ENCODE results near the gene CCSER1. TPM values are rescaled to one million over a fixed set of nuclear protein-coding genes. Genes with fewer than 3 reads are reported as not detected.

CCSER1 gene
- polyA plus RNA-seq, 1 donor from 2014 or later: 20.8 TPM

- TF ChIP-seq EZH2 (IDR thresholded peaks at IDR 0.05; ENCODE audit: borderline replicate concordance, insufficient read depth, low read length, poor library complexity, severe bottlenecking): no peak
- no peak for TF ChIP-seq EP300 (conservative IDR thresholded peaks at IDR 0.05; ENCODE audit: poor library complexity, severe bottlenecking)
- TF ChIP-seq RAD21 (conservative IDR thresholded peaks at IDR 0.05): no peak
- TF ChIP-seq MXI1 (conservative IDR thresholded peaks at IDR 0.05; ENCODE audit: poor library complexity, severe bottlenecking): no peak
- no peak for TF ChIP-seq SMC3 (conservative IDR thresholded peaks at IDR 0.05; ENCODE audit: poor library complexity)
- TF ChIP-seq REST (IDR thresholded peaks at IDR 0.05; ENCODE audit: borderline replicate concordance): no peak
- no peak for TF ChIP-seq POLR2AphosphoS5 (IDR thresholded peaks at IDR 0.05)
- no peak for TF ChIP-seq TAF1 (IDR thresholded peaks at IDR 0.05; ENCODE audit: low read depth)
- TF ChIP-seq CTCF (IDR thresholded peaks at IDR 0.05; ENCODE audit: poor library complexity, severe bottlenecking): no peak
- no peak overlapping the region for H2AFZ ChIP-seq (ENCODE audit: low read depth, low read length)
- H3F3A ChIP-seq (ENCODE audit: insufficient read depth, low read length, poor library complexity, severe bottlenecking): no peaks in the 10 kb centered on the region
- no peaks in the 10 kb centered on the region for H3K36me3 ChIP-seq (ENCODE audit: insufficient read depth, low read length)
- no peak overlapping the region for H3K4me3 ChIP-seq (ENCODE audit: low read length)
- H3K9me2 ChIP-seq (ENCODE audit: insufficient read depth, low read length): no peaks in the 10 kb centered on the region
- H3K27ac ChIP-seq (ENCODE audit: low read length): no peak overlapping the region
- H4K20me1 ChIP-seq (ENCODE audit: insufficient read depth): no peaks in the 10 kb centered on the region
- no peaks in the 10 kb centered on the region for H3K79me2 ChIP-seq (replicated peaks; ENCODE audit: insufficient read depth, low read length)
- H3K9ac ChIP-seq (ENCODE audit: low read length): no peak overlapping the region
- H3K4me2 ChIP-seq (ENCODE audit: low read length): no peak overlapping the region
- no peaks in the 10 kb centered on the region for H3K9me3 ChIP-seq (ENCODE audit: low read length)
- H3K27me3 ChIP-seq (ENCODE audit: insufficient read depth, low read depth, low read length): no peaks in the 10 kb centered on the region
Measured at GRCh38 chr4:90187148-90187884, 60.1 kb downstream of the CCSER1 start.

GRCh38 chr4:90189178-90189577 is 62.0 kb downstream of the CCSER1 start:
- Histone ChIP-seq H3K36me3 (ENCODE audit: insufficient read depth, low read length) (no peaks in the 10 kb centered on the region), H3K27me3 (ENCODE audit: insufficient read depth, low read depth, low read length) (no peaks in the 10 kb centered on the region), H3K4me3 (ENCODE audit: low read length) (no peak overlapping the region), H3K4me2 (ENCODE audit: low read length) (no peak overlapping the region), H3F3A (ENCODE audit: insufficient read depth, low read length, poor library complexity, severe bottlenecking) (no peaks in the 10 kb centered on the region), H3K9me2 (ENCODE audit: insufficient read depth, low read length) (no peaks in the 10 kb centered on the region), H3K9me3 (ENCODE audit: low read length) (no peaks in the 10 kb centered on the region), H3K9ac (ENCODE audit: low read length) (no peak overlapping the region), H2AFZ (ENCODE audit: low read depth, low read length) (no peak overlapping the region), H3K79me2 (replicated peaks; ENCODE audit: insufficient read depth, low read length) (no peaks in the 10 kb centered on the region), H4K20me1 (ENCODE audit: insufficient read depth) (no peaks in the 10 kb centered on the region), H3K27ac (ENCODE audit: low read length) (no peak overlapping the region)
- no peak for TF ChIP-seq TAF1 (IDR thresholded peaks at IDR 0.05; ENCODE audit: low read depth)
- no peak for TF ChIP-seq REST (IDR thresholded peaks at IDR 0.05; ENCODE audit: borderline replicate concordance)
- TF ChIP-seq RAD21 (conservative IDR thresholded peaks at IDR 0.05): no peak
- no peak for TF ChIP-seq EP300 (conservative IDR thresholded peaks at IDR 0.05; ENCODE audit: poor library complexity, severe bottlenecking)
- TF ChIP-seq POLR2AphosphoS5 (IDR thresholded peaks at IDR 0.05): no peak
- TF ChIP-seq MXI1 (conservative IDR thresholded peaks at IDR 0.05; ENCODE audit: poor library complexity, severe bottlenecking): no peak
- TF ChIP-seq CTCF (IDR thresholded peaks at IDR 0.05; ENCODE audit: poor library complexity, severe bottlenecking): no peak
- no peak for TF ChIP-seq EZH2 (IDR thresholded peaks at IDR 0.05; ENCODE audit: borderline replicate concordance, insufficient read depth, low read length, poor library complexity, severe bottlenecking)
- TF ChIP-seq SMC3 (conservative IDR thresholded peaks at IDR 0.05; ENCODE audit: poor library complexity): no peak

Measured in neural cell (in vitro differentiated cells).